Inflammatory macrophage treated with lipopolysaccharide for 1 hour (primary cell): ENCODE data around the gene RICTOR.
A peak's percentile ranks its signal among the peaks of the same experiment; 100 is the strongest.

Experiments used
- DNase-seq, 2 donors: peaks; one replicate each; pipeline ENCODE4 v3.0.0-alpha.2; 2020 to 2022

The RICTOR gene

GRCh38 chr5:39092581-39093351 lies 18.6 kb upstream of the RICTOR start:
- no peak for DNase-seq

GRCh38 chr5:39091940-39092580 lies 17.9 kb upstream of the RICTOR start:
- DNase-seq, result no peak

GRCh38 chr5:39083968-39084367 lies 9.8 kb upstream of the RICTOR start:
- no peak for DNase-seq

GRCh38 chr5:39082995-39083394 lies 8.8 kb upstream of the RICTOR start:
- DNase-seq, result no peak

GRCh38 chr5:39080597-39081204 lies 6.5 kb upstream of the RICTOR start:
- DNase-seq, result peak; percentile 73 to 89

- no peak for DNase-seq
Measured at GRCh38 chr5:39080168-39080567, 6.0 kb upstream of the RICTOR start.

GRCh38 chr5:39079147-39079546 lies 4.9 kb upstream of the RICTOR start:
- DNase-seq, result no peak

GRCh38 chr5:39076757-39077728 lies 2.8 kb upstream of the RICTOR start:
- DNase-seq, result peak; percentile 82 to 87

- DNase-seq, result no peak
Measured at GRCh38 chr5:39076101-39076756, 2.0 kb upstream of the RICTOR start.

GRCh38 chr5:39073767-39074016 lies 507 bp downstream of the RICTOR start:
- DNase-seq, result peak in 1 of 2 donors; percentile 23

GRCh38 chr5:39072925-39073766 lies 1.1 kb downstream of the RICTOR start:
- DNase-seq, result peak; percentile 37 to 57

GRCh38 chr5:39068099-39068498 lies 6.1 kb downstream of the RICTOR start:
- DNase-seq, result no peak

- DNase-seq, result no peak
Measured at GRCh38 chr5:39064450-39064849, 9.7 kb downstream of the RICTOR start.

- DNase-seq, result no peak
Measured at GRCh38 chr5:39063037-39063436, 11.2 kb downstream of the RICTOR start.

- DNase-seq, result no peak
Measured at GRCh38 chr5:39062530-39062929, 11.7 kb downstream of the RICTOR start.

- DNase-seq, result no peak
Measured at GRCh38 chr5:39062104-39062503, 12.1 kb downstream of the RICTOR start.

GRCh38 chr5:39059064-39059463 lies 15.1 kb downstream of the RICTOR start:
- DNase-seq, result no peak

- peak; percentile 19 to 37 for DNase-seq
Measured at GRCh38 chr5:39058178-39058921, 15.8 kb downstream of the RICTOR start.

- peak in 1 of 2 donors; percentile 9 for DNase-seq
Measured at GRCh38 chr5:39057734-39058133, 16.5 kb downstream of the RICTOR start.

GRCh38 chr5:39055768-39056398 lies 18.3 kb downstream of the RICTOR start:
- DNase-seq, result no peak
